Liver (tissue), 9 donors: Measurements from ENCODE around the gene LMLN. TPM values are rescaled to one million over a fixed set of nuclear protein-coding genes. Genes with fewer than 3 reads are reported as not detected.
"Not testable (repeated sequence)": the region's sequence is repeated elsewhere in the genome, so short reads cannot be mapped to it uniquely, and the experiment has no call there.

ENCODE experiments used
- DNase-seq: peaks from one replicate; pipeline ENCODE4 v3.0.0-alpha.2; 2017; ENCODE audit warnings: low spot score
- H3K27ac ChIP-seq, 2 donors: one replicate each; pipeline ENCODE4 v1.7.0; 2013; ENCODE audit warnings: inconsistent platforms in 2 of 2, low read length in 2 of 2, control low read depth in 1 of 2, low read depth in 1 of 2, mild to moderate bottlenecking in 1 of 2
- H3K27me3 ChIP-seq, 4 donors: one replicate each; pipeline versions ENCODE4 v1.6.1 to v1.7.0; 2013; ENCODE audit warnings: low read length in 3 of 4, inconsistent platforms in 1 of 4, mild to moderate bottlenecking in 1 of 4, moderate library complexity in 1 of 4; ENCODE audit not compliant: control insufficient read depth in 4 of 4, insufficient read depth in 4 of 4
- H3K36me3 ChIP-seq, 4 donors: one replicate each; pipeline versions ENCODE4 v1.6.1 to v1.7.0; 2013; ENCODE audit warnings: low read length in 3 of 4, mild to moderate bottlenecking in 3 of 4, low read depth in 1 of 4, moderate library complexity in 1 of 4; ENCODE audit not compliant: control insufficient read depth in 4 of 4, insufficient read depth in 3 of 4
- H3K4me1 ChIP-seq, 4 donors: one replicate each; pipeline versions ENCODE4 v1.6.1 to v1.7.0; 2013; ENCODE audit warnings: low read length in 3 of 4, mild to moderate bottlenecking in 3 of 4, moderate library complexity in 1 of 4; ENCODE audit not compliant: control insufficient read depth in 4 of 4, insufficient read depth in 4 of 4
- H3K4me3 ChIP-seq, 3 donors: one replicate each; pipeline versions ENCODE4 v1.6.1 to v1.7.0; 2013; ENCODE audit warnings: low read length in 3 of 3, control low read depth in 1 of 3, low read depth in 1 of 3, mild to moderate bottlenecking in 1 of 3
- H3K9ac ChIP-seq, 2 donors: one replicate each; pipeline ENCODE4 v1.7.0; 2013; ENCODE audit warnings: low read length in 2 of 2, mild to moderate bottlenecking in 2 of 2, moderate library complexity in 2 of 2, control low read depth in 1 of 2, low read depth in 1 of 2
- H3K9me3 ChIP-seq, 4 donors: one replicate each; pipeline versions ENCODE4 v1.6.1 to v1.7.0; 2013; ENCODE audit warnings: low read length in 3 of 4; ENCODE audit not compliant: control insufficient read depth in 4 of 4
- EGR1 ChIP-seq, 2 donors: IDR thresholded peaks; 2 replicates each; pipeline ENCODE4 v1.6.1; 2016 to 2018; ENCODE audit warnings: antibody characterized with exemption in 2 of 2, low read depth in 2 of 2
- FOXA1 ChIP-seq: IDR thresholded peaks from 2 replicates; pipeline ENCODE4 v1.6.1; 2016; ENCODE audit warnings: antibody characterized with exemption
- FOXA2 ChIP-seq: IDR thresholded peaks from 2 replicates; pipeline ENCODE4 v1.6.1; 2016; ENCODE audit warnings: antibody characterized with exemption
- GABPA ChIP-seq, 2 donors: IDR thresholded peaks in 1 of 2; conservative IDR thresholded peaks in 1 of 2; 2 replicates each; pipeline ENCODE4 v1.6.1; 2016; ENCODE audit warnings: antibody characterized with exemption in 2 of 2, mild to moderate bottlenecking in 1 of 2, moderate library complexity in 1 of 2
- HNF4A ChIP-seq, 2 donors: conservative IDR thresholded peaks; 2 replicates each; pipeline ENCODE4 v1.6.1; 2016; ENCODE audit warnings: antibody characterized with exemption in 2 of 2, mild to moderate bottlenecking in 2 of 2
- HNF4G ChIP-seq: IDR thresholded peaks from 2 replicates; pipeline ENCODE4 v1.6.1; 2016; ENCODE audit warnings: antibody characterized with exemption
- JUND ChIP-seq, 2 donors: IDR thresholded peaks; 2 replicates each; pipeline ENCODE4 v1.6.1; 2016; ENCODE audit warnings: antibody characterized with exemption in 2 of 2
- RAD21 ChIP-seq, 2 donors: IDR thresholded peaks; 2 replicates each; pipeline ENCODE4 v1.6.1; 2016; ENCODE audit warnings: antibody characterized with exemption in 2 of 2, mild to moderate bottlenecking in 2 of 2
- SP1 ChIP-seq: IDR thresholded peaks from 2 replicates; pipeline ENCODE4 v1.6.1; 2018; ENCODE audit warnings: antibody characterized with exemption, mild to moderate bottlenecking
- TAF1 ChIP-seq: conservative IDR thresholded peaks from 2 replicates; pipeline ENCODE4 v1.6.1; 2016; ENCODE audit warnings: antibody characterized with exemption, mild to moderate bottlenecking
- YY1 ChIP-seq: IDR thresholded peaks from 2 replicates; pipeline ENCODE4 v1.6.1; 2016; ENCODE audit warnings: antibody characterized with exemption, mild to moderate bottlenecking
- WGBS: extraction: QIAGEN DNeasy Blood & Tissue Kit; methylation state at CpG from one replicate; pipeline ENCODE4 v1.1.7; 2013; 5-methylcytosine and 5-hydroxymethylcytosine counted together
- polyA plus RNA-seq, 2 donors: library from polyadenylated mRNA; stranded (reverse) in 1 of 2; unstranded in 1 of 2; fragments of 200-250 nt in 1 of 2; fragments of >200 nt in 1 of 2; fragmentation: Nextera tagmentation in 1 of 2; extraction: Ambion mirVana in 1 of 2; gene quantifications; one replicate each; pipeline versions ENCODE4 v1.2.1 to v1.2.3, GENCODE V29; 2013 to 2015
- total RNA-seq, 2 donors: library from RNA; depleted of rRNA; stranded (reverse); fragments of >200 nt; gene quantifications; one replicate each; pipeline ENCODE4 v1.2.3, GENCODE V29; 2014
- TF ChIP-seq, protein P1 (sequence below): IDR thresholded peaks from 2 replicates; pipeline ENCODE4 v1.6.1; 2016; ENCODE audit warnings: antibody characterized with exemption
- TF ChIP-seq, protein P2 (sequence below): IDR thresholded peaks from 2 replicates; pipeline ENCODE4 v1.6.1; 2016; ENCODE audit warnings: antibody characterized with exemption, mild to moderate bottlenecking
- TF ChIP-seq, protein P3 (sequence below): IDR thresholded peaks from 2 replicates; pipeline ENCODE4 v1.6.1; 2016; ENCODE audit warnings: antibody characterized with exemption
- TF ChIP-seq, protein P4 (sequence below): IDR thresholded peaks from 2 replicates; pipeline ENCODE4 v1.6.1; 2016; ENCODE audit warnings: antibody characterized with exemption
- TF ChIP-seq, protein P5 (sequence below): fragments of 150-350 bp; IDR thresholded peaks from 2 replicates; pipeline ENCODE4 v1.5.1; 2017; ENCODE audit warnings: improper control_type of control experiment, low read depth, low read length; ENCODE audit not compliant: missing input control
- donor health status: healthy.
- donor health status: healthy.
- donor health status: healthy.
- donor health status: healthy.
- donor health status: healthy.

The LMLN gene
- total and polyA plus RNA-seq, 4 donors = 0.90 to 3.2 (median 1.8) TPM

DNA sequence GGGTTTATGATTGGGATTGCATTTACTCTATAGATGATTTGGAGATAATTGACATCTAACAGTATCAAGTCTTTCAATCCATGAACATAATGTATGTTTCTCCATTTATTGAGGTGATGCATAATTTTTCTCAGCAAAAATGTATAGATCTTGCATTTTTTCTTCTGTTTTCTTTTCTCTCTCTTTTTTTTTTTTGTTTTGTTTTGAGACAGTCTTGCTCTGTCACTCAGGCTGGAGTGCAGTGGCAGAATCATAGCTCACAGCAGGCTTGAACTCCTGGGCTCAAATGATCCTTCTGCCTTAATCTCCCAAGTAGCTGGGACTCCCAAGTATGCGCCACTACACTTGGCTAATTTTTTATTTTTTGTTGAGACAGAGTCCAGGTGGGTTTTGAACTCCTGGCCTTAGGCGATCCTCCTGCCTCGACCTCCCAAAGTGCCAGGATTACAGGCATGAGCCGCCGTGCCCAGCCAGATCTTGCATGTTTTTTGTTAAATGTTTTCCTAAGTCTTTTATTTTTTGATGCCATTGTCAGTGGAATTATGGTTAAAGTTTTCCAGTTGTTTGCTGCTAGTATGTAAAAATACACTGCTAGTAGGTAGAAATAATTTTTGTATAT lies 3.1 kb downstream of the LMLN start:
- Histone ChIP-seq H3K9ac (no peak overlapping the region), H3K9me3 (peaks cover 0 to 2% (median 0%) of the 10 kb centered on the region in 4 donors)
- no peak for TF ChIP-seq FOXA1
- TF ChIP-seq GABPA (IDR thresholded peaks at IDR 0.05 in 1 of 2, conservative IDR thresholded peaks at IDR 0.05 in 1 of 2) = no peak
- TF ChIP-seq HNF4A (conservative IDR thresholded peaks at IDR 0.05) = no peak
- TF ChIP-seq, protein P1, sequence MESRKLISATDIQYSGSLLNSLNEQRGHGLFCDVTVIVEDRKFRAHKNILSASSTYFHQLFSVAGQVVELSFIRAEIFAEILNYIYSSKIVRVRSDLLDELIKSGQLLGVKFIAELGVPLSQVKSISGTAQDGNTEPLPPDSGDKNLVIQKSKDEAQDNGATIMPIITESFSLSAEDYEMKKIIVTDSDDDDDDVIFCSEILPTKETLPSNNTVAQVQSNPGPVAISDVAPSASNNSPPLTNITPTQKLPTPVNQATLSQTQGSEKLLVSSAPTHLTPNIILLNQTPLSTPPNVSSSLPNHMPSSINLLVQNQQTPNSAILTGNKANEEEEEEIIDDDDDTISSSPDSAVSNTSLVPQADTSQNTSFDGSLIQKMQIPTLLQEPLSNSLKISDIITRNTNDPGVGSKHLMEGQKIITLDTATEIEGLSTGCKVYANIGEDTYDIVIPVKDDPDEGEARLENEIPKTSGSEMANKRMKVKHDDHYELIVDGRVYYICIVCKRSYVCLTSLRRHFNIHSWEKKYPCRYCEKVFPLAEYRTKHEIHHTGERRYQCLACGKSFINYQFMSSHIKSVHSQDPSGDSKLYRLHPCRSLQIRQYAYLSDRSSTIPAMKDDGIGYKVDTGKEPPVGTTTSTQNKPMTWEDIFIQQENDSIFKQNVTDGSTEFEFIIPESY = no peak
- TF ChIP-seq TAF1 = no peak
- TF ChIP-seq HNF4G = no peak
- no peak for TF ChIP-seq FOXA2
- no peak for TF ChIP-seq SP1
- TF ChIP-seq RAD21 (IDR thresholded peaks at IDR 0.05) = no peak
- TF ChIP-seq JUND (IDR thresholded peaks at IDR 0.05) = no peak
- no peak for TF ChIP-seq EGR1 (IDR thresholded peaks at IDR 0.05; ENCODE audit: low read depth in 2 of 2)
- TF ChIP-seq, protein P2, sequence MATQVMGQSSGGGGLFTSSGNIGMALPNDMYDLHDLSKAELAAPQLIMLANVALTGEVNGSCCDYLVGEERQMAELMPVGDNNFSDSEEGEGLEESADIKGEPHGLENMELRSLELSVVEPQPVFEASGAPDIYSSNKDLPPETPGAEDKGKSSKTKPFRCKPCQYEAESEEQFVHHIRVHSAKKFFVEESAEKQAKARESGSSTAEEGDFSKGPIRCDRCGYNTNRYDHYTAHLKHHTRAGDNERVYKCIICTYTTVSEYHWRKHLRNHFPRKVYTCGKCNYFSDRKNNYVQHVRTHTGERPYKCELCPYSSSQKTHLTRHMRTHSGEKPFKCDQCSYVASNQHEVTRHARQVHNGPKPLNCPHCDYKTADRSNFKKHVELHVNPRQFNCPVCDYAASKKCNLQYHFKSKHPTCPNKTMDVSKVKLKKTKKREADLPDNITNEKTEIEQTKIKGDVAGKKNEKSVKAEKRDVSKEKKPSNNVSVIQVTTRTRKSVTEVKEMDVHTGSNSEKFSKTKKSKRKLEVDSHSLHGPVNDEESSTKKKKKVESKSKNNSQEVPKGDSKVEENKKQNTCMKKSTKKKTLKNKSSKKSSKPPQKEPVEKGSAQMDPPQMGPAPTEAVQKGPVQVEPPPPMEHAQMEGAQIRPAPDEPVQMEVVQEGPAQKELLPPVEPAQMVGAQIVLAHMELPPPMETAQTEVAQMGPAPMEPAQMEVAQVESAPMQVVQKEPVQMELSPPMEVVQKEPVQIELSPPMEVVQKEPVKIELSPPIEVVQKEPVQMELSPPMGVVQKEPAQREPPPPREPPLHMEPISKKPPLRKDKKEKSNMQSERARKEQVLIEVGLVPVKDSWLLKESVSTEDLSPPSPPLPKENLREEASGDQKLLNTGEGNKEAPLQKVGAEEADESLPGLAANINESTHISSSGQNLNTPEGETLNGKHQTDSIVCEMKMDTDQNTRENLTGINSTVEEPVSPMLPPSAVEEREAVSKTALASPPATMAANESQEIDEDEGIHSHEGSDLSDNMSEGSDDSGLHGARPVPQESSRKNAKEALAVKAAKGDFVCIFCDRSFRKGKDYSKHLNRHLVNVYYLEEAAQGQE = no peak
- TF ChIP-seq, protein P3, sequence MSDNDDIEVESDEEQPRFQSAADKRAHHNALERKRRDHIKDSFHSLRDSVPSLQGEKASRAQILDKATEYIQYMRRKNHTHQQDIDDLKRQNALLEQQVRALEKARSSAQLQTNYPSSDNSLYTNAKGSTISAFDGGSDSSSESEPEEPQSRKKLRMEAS = no peak
- TF ChIP-seq, protein P4, sequence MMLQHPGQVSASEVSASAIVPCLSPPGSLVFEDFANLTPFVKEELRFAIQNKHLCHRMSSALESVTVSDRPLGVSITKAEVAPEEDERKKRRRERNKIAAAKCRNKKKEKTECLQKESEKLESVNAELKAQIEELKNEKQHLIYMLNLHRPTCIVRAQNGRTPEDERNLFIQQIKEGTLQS = no peak
- no peak for TF ChIP-seq YY1
- TF ChIP-seq, protein P5, sequence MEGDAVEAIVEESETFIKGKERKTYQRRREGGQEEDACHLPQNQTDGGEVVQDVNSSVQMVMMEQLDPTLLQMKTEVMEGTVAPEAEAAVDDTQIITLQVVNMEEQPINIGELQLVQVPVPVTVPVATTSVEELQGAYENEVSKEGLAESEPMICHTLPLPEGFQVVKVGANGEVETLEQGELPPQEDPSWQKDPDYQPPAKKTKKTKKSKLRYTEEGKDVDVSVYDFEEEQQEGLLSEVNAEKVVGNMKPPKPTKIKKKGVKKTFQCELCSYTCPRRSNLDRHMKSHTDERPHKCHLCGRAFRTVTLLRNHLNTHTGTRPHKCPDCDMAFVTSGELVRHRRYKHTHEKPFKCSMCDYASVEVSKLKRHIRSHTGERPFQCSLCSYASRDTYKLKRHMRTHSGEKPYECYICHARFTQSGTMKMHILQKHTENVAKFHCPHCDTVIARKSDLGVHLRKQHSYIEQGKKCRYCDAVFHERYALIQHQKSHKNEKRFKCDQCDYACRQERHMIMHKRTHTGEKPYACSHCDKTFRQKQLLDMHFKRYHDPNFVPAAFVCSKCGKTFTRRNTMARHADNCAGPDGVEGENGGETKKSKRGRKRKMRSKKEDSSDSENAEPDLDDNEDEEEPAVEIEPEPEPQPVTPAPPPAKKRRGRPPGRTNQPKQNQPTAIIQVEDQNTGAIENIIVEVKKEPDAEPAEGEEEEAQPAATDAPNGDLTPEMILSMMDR = no peak

DNA sequence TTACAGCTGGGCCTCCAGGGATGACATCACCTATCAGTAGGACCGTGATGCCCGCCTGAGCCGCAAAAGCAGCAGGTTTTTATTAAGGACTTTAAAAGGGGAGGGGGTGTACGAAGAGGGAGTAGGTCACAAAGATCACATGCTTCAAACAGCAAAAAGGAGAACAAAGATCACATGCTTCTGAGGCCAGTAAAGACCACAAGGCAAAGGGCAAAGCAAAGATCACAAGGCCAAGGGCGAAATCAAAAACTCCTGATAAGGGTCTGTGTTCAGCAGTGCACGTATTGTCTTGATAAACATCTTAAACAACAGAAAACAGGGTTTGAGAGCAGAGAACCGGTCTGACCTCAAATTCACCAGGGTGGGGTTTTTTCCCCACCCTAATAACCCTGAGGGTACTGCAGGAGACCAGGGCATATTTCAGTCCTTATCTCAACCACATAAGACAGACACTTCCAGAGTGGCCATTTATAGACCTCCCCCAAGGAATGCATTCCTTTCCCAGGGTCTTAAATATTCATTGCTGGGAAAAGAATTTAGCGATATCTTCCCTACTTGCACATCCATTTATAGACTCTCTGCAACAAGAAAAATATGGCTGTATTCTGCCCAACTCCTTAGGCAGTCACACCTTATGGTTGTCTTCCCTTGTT lies 7.4 kb downstream of the LMLN start:
- H3K9me3 ChIP-seq, H3K9ac ChIP-seq, H3K4me3 ChIP-seq, DNase-seq, H3K27me3 ChIP-seq, H3K27ac ChIP-seq, H3K4me1 ChIP-seq, H3K36me3 ChIP-seq: not testable (repeated sequence)
- 96% methylated on average over 8 of the region's 8 CpGs for WGBS

More for the DNA sequence above, 3.1 kb downstream of the LMLN start:
- Histone ChIP-seq H3K36me3 (no peaks in the 10 kb centered on the region), H3K27me3 (no peaks in the 10 kb centered on the region), H3K4me1 (peaks cover 0 to 18% (median 10%) of the 10 kb centered on the region in 4 donors), H3K4me3 (no peak overlapping the region), H3K27ac (no peak overlapping the region)
- DNase-seq = no peak
- WGBS = 96% methylated on average over 5 of the region's 5 CpGs
